IPS-15b (cell line): ENCODE results near the gene PHF21A.

Experiments used
- H3K27me3 ChIP-seq: one replicate; pipeline ENCODE4 v1.6.1; 2013; ENCODE audit warnings: low read length; ENCODE audit not compliant: control insufficient read depth, insufficient read depth
- H3K36me3 ChIP-seq: one replicate; pipeline ENCODE4 v1.6.1; 2013; ENCODE audit warnings: low read length; ENCODE audit not compliant: control insufficient read depth, insufficient read depth
- H3K4me1 ChIP-seq: one replicate; pipeline ENCODE4 v1.6.1; 2013; ENCODE audit warnings: mild to moderate bottlenecking, low read length; ENCODE audit not compliant: control insufficient read depth, insufficient read depth
- H3K4me3 ChIP-seq: one replicate; pipeline ENCODE4 v1.5.1; 2013; ENCODE audit warnings: low read depth, low read length
- H3K9ac ChIP-seq: one replicate; pipeline ENCODE4 v1.6.1; 2013; ENCODE audit warnings: low read depth, mild to moderate bottlenecking, low read length
- H3K9me3 ChIP-seq: one replicate; pipeline ENCODE4 v1.6.1; 2013; ENCODE audit warnings: mild to moderate bottlenecking, low read length; ENCODE audit not compliant: control insufficient read depth, insufficient read depth

Gene PHF21A

GRCh38 chr11:46072172-46072964 lies 48.9 kb downstream of the PHF21A start:
- no peak overlapping the region for H3K9ac ChIP-seq
- H3K4me1 ChIP-seq: no peaks in the 10 kb centered on the region

GRCh38 chr11:46071091-46071490 lies 50.2 kb downstream of the PHF21A start:
- no peaks in the 10 kb centered on the region for H3K36me3 ChIP-seq
- H3K9ac ChIP-seq: no peak overlapping the region
- H3K4me3 ChIP-seq: no peak overlapping the region

More at GRCh38 chr11:46072172-46072964, 48.9 kb downstream of the PHF21A start:
- Histone ChIP-seq H3K4me3 (no peak overlapping the region), H3K9me3 (no peaks in the 10 kb centered on the region), H3K27me3 (no peaks in the 10 kb centered on the region), H3K36me3 (no peaks in the 10 kb centered on the region)

GRCh38 chr11:46069595-46069994 lies 51.7 kb downstream of the PHF21A start:
- no peak overlapping the region for H3K4me3 ChIP-seq
- no peaks in the 10 kb centered on the region for H3K27me3 ChIP-seq
- peaks cover 4% of the 10 kb centered on the region for H3K4me1 ChIP-seq
- H3K9ac ChIP-seq: no peak overlapping the region
- no peaks in the 10 kb centered on the region for H3K36me3 ChIP-seq
- no peaks in the 10 kb centered on the region for H3K9me3 ChIP-seq

More at GRCh38 chr11:46071091-46071490, 50.2 kb downstream of the PHF21A start:
- no peaks in the 10 kb centered on the region for H3K9me3 ChIP-seq
- H3K27me3 ChIP-seq: no peaks in the 10 kb centered on the region
- H3K4me1 ChIP-seq: no peaks in the 10 kb centered on the region

- H3K36me3 ChIP-seq: no peaks in the 10 kb centered on the region
- no peaks in the 10 kb centered on the region for H3K9me3 ChIP-seq
- peaks cover 8% of the 10 kb centered on the region for H3K4me1 ChIP-seq
- H3K27me3 ChIP-seq: no peaks in the 10 kb centered on the region
- no peak overlapping the region for H3K4me3 ChIP-seq
- H3K9ac ChIP-seq: no peak overlapping the region
Observed at GRCh38 chr11:46066335-46066734, 54.9 kb downstream of the PHF21A start.

GRCh38 chr11:46065681-46066080 lies 55.6 kb downstream of the PHF21A start:
- no peaks in the 10 kb centered on the region for H3K36me3 ChIP-seq
- H3K9ac ChIP-seq: no peak overlapping the region
- peaks cover 8% of the 10 kb centered on the region for H3K4me1 ChIP-seq
- no peaks in the 10 kb centered on the region for H3K27me3 ChIP-seq
- no peaks in the 10 kb centered on the region for H3K9me3 ChIP-seq
- H3K4me3 ChIP-seq: no peak overlapping the region

GRCh38 chr11:46064221-46064620 lies 57.0 kb downstream of the PHF21A start:
- no peaks in the 10 kb centered on the region for H3K27me3 ChIP-seq
- H3K4me1 ChIP-seq: peaks cover 8% of the 10 kb centered on the region
- H3K9me3 ChIP-seq: no peaks in the 10 kb centered on the region
- H3K4me3 ChIP-seq: no peak overlapping the region
- H3K36me3 ChIP-seq: no peaks in the 10 kb centered on the region
- H3K9ac ChIP-seq: no peak overlapping the region

- H3K4me3 ChIP-seq: no peak overlapping the region
- H3K9ac ChIP-seq: no peak overlapping the region
- no peaks in the 10 kb centered on the region for H3K9me3 ChIP-seq
- H3K27me3 ChIP-seq: no peaks in the 10 kb centered on the region
- H3K4me1 ChIP-seq: peaks cover 8% of the 10 kb centered on the region
- no peaks in the 10 kb centered on the region for H3K36me3 ChIP-seq
Observed at GRCh38 chr11:46063138-46063537, 58.1 kb downstream of the PHF21A start.

- H3K4me3 ChIP-seq: no peak overlapping the region
- H3K9me3 ChIP-seq: no peaks in the 10 kb centered on the region
- no peak overlapping the region for H3K9ac ChIP-seq
- H3K4me1 ChIP-seq: peaks cover 23% of the 10 kb centered on the region
- no peaks in the 10 kb centered on the region for H3K27me3 ChIP-seq
- no peaks in the 10 kb centered on the region for H3K36me3 ChIP-seq
Observed at GRCh38 chr11:46060013-46060412, 61.2 kb downstream of the PHF21A start.

GRCh38 chr11:46057489-46057888 lies 63.8 kb downstream of the PHF21A start:
- Histone ChIP-seq H3K4me1 (peaks cover 23% of the 10 kb centered on the region), H3K4me3 (no peak overlapping the region), H3K36me3 (no peaks in the 10 kb centered on the region), H3K27me3 (no peaks in the 10 kb centered on the region), H3K9me3 (no peaks in the 10 kb centered on the region), H3K9ac (no peak overlapping the region)

- H3K4me1 ChIP-seq: peaks cover 37% of the 10 kb centered on the region
- H3K9me3 ChIP-seq: no peaks in the 10 kb centered on the region
- H3K9ac ChIP-seq: no peak overlapping the region
- H3K27me3 ChIP-seq: no peaks in the 10 kb centered on the region
- no peak overlapping the region for H3K4me3 ChIP-seq
- H3K36me3 ChIP-seq: no peaks in the 10 kb centered on the region
Observed at GRCh38 chr11:46055371-46055770, 65.9 kb downstream of the PHF21A start.

- H3K36me3 ChIP-seq: no peaks in the 10 kb centered on the region
- H3K4me3 ChIP-seq: no peak overlapping the region
- no peaks in the 10 kb centered on the region for H3K27me3 ChIP-seq
- no peak overlapping the region for H3K9ac ChIP-seq
- H3K9me3 ChIP-seq: no peaks in the 10 kb centered on the region
- peaks cover 52% of the 10 kb centered on the region for H3K4me1 ChIP-seq
Observed at GRCh38 chr11:46051102-46051501, 70.2 kb downstream of the PHF21A start.

GRCh38 chr11:46050662-46051061 lies 70.6 kb downstream of the PHF21A start:
- Histone ChIP-seq H3K9ac (no peak overlapping the region), H3K4me3 (no peak overlapping the region), H3K9me3 (no peaks in the 10 kb centered on the region), H3K27me3 (no peaks in the 10 kb centered on the region), H3K4me1 (peaks cover 47% of the 10 kb centered on the region), H3K36me3 (no peaks in the 10 kb centered on the region)
